Naive B cell (primary cell): ENCODE data around the gene GCNA. TPM values are rescaled to one million over a fixed set of nuclear protein-coding genes. Genes with fewer than 3 reads are reported as not detected.

Experiments used
- polyA plus RNA-seq, 6 donors: library from polyadenylated mRNA; unstranded; fragments of 300-500 nt; fragmentation: Illumina TruSeq; gene quantifications; one replicate each; pipeline ENCODE4 v1.2.3, GENCODE V29; 2021; ENCODE audit warnings: low read depth in 6 of 6

GCNA gene
- polyA plus RNA-seq, 6 donors from 2014 or later: 0.16 to 0.52 (median 0.19) TPM; not detected in 3

Other genes starting within 250 kb of the GCNA start
- gene TAF1, start 212.1 kb upstream of the GCNA start, polyA plus RNA-seq: 10 to 100 TPM in 1 of 6 donors, 1 to 10 TPM in 5; 6.2 to 14.3 (median 7.1) TPM
- 10 to 100 TPM; 17.5 to 39.7 (median 29.0) TPM for gene OGT, start 45.3 kb upstream of the GCNA start, polyA plus RNA-seq
- 1 to 10 TPM in 4 of 6 donors, under 1 TPM in 1, not detected in 1; 0.93 to 5.5 (median 1.9) TPM for gene CXCR3, start 40.1 kb downstream of the GCNA start, polyA plus RNA-seq
- not detected for gene CXorf49, start 139.8 kb downstream of the GCNA start, polyA plus RNA-seq
- not detected for gene CXorf49B, start 184.9 kb downstream of the GCNA start, polyA plus RNA-seq